NCI-H524 (cell line): ENCODE measurements around the gene ASMTL.
"Not testable (repeated sequence)": the region's sequence is repeated elsewhere in the genome, so short reads cannot be mapped to it uniquely, and the experiment has no call there.

Experiments used
- DNase-seq, 2 experiments: peaks; one replicate each; lab custom pipeline; 2025; lab: John Stamatoyannopoulos, UW

Gene ASMTL

GRCh38 chrX:1453951-1454785 is 1.5 kb upstream of the ASMTL start:
- DNase-seq = no peak

- no peak for DNase-seq
These were observed 680 bp upstream of the ASMTL start for GRCh38 chrX:1453395-1453783.

- no peak for DNase-seq
These were observed 821 bp downstream of the ASMTL start for GRCh38 chrX:1451661-1452515.

- DNase-seq = no peak
These were observed 1.5 kb downstream of the ASMTL start for GRCh38 chrX:1451251-1451660.

GRCh38 chrX:1450361-1451161 is 2.1 kb downstream of the ASMTL start:
- DNase-seq = no peak

GRCh38 chrX:1449823-1450149 is 2.9 kb downstream of the ASMTL start:
- DNase-seq = no peak

GRCh38 chrX:1449036-1449822 is 3.5 kb downstream of the ASMTL start:
- no peak for DNase-seq

- not testable (repeated sequence) for DNase-seq
These were observed 4.1 kb downstream of the ASMTL start for GRCh38 chrX:1448573-1449001.

GRCh38 chrX:1447969-1448572 is 4.6 kb downstream of the ASMTL start:
- not testable (repeated sequence) for DNase-seq

GRCh38 chrX:1446984-1447968 is 5.4 kb downstream of the ASMTL start:
- not testable (repeated sequence) for DNase-seq

- DNase-seq = no peak
These were observed 7.9 kb downstream of the ASMTL start for GRCh38 chrX:1444561-1445500.

- DNase-seq = no peak
These were observed 9.1 kb downstream of the ASMTL start for GRCh38 chrX:1443496-1444075.

GRCh38 chrX:1442724-1443367 is 9.9 kb downstream of the ASMTL start:
- DNase-seq = no peak

GRCh38 chrX:1442016-1442665 is 10.6 kb downstream of the ASMTL start:
- DNase-seq = no peak

GRCh38 chrX:1440506-1440905 is 12.2 kb downstream of the ASMTL start:
- no peak for DNase-seq

- DNase-seq = no peak
These were observed 17.3 kb downstream of the ASMTL start for GRCh38 chrX:1435241-1435895.

- no peak for DNase-seq
These were observed 17.9 kb downstream of the ASMTL start for GRCh38 chrX:1434871-1435240.
